LNCAP (cell line): ENCODE results near the gene USP47.
A peak's percentile ranks its signal among the peaks of the same experiment; 100 is the strongest.

ENCODE experiments used
- TF ChIP-seq, protein P1 (sequence below): fragments of 450-650 bp; IDR thresholded peaks from 2 replicates; pipeline ENCODE4 v1.5.1; 2017; ENCODE audit warnings: mild to moderate bottlenecking

USP47 gene

DNA sequence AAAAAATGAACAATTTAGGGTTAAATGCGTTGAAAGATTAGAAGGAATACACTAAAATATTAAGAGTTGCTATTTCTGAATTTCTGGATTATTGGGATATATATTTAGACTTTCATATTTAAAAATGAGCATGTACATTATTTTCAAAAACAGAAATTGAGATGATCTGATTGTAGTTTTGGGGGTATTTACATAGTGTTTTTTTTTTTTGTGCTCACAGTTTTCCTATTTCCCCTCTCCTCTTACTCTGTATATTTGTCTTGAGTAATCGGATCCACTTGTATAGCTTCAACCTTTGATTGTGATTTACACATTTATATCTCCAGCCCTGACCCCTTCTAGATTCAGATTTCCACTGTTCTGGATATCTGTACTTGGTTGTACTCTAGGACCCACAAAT is 5.3 kb downstream of the USP47 start:
- TF ChIP-seq, protein P1, sequence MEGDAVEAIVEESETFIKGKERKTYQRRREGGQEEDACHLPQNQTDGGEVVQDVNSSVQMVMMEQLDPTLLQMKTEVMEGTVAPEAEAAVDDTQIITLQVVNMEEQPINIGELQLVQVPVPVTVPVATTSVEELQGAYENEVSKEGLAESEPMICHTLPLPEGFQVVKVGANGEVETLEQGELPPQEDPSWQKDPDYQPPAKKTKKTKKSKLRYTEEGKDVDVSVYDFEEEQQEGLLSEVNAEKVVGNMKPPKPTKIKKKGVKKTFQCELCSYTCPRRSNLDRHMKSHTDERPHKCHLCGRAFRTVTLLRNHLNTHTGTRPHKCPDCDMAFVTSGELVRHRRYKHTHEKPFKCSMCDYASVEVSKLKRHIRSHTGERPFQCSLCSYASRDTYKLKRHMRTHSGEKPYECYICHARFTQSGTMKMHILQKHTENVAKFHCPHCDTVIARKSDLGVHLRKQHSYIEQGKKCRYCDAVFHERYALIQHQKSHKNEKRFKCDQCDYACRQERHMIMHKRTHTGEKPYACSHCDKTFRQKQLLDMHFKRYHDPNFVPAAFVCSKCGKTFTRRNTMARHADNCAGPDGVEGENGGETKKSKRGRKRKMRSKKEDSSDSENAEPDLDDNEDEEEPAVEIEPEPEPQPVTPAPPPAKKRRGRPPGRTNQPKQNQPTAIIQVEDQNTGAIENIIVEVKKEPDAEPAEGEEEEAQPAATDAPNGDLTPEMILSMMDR, result no peak

DNA sequence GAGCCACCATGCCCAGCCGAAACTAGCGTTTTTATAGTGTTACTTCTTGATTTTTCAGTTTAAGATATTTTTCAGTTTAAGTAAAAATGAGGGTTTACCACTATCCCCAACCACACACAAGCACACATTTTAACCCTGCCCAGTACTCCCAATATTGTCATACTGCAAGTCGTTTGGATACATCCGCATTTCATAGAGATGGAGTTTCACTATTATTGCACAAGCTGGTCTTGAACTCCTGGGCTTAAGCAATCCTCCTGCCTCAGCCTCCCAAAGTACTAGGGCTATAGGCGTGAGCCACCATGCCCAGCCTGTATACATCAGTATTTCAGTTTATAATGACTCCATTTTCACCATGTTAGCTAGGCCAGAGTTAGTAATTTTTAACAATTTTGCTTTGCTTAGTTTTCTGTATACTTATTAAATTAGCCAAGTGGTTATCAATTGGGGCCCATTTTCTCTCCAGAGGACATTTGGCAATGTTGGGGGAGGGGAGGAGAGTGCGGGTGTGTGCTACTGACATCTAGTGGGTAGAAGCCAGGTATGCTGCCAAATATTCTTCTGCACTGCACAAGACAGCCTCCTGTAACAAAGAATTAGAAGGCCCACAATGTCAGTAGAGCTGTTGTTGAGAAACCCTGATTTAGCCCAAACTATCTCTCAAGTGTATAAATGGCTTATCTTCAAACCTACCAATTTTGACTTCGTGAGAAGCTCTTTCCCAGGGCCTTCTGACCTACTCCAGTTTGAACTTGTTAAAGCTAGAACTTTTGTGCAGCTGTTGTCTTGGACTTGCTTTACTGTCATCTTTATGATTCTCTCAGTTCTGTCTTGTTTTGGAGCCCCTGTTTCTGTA is 7.3 kb downstream of the USP47 start:
- TF ChIP-seq, protein P1, result peak; percentile 65

DNA sequence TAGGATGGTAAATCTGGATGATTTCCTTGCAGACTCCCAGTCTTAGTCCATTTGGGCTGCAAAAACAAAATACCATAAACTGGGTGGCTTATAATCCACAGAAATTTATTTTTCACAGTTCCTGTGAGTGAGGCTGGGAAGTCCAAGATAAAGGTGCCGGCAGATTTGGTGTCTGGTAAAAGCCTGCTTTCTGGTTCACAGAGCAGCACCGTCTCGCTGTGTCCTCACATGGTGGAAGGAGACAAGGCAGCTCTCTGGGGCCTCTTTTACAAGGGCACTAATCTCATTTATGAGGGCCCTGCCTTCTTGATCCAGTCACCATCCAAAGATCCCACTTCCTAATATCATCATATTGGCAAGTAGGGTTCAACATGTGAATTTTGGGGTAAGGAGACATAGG is 8.9 kb downstream of the USP47 start:
- TF ChIP-seq, protein P1, result no peak

DNA sequence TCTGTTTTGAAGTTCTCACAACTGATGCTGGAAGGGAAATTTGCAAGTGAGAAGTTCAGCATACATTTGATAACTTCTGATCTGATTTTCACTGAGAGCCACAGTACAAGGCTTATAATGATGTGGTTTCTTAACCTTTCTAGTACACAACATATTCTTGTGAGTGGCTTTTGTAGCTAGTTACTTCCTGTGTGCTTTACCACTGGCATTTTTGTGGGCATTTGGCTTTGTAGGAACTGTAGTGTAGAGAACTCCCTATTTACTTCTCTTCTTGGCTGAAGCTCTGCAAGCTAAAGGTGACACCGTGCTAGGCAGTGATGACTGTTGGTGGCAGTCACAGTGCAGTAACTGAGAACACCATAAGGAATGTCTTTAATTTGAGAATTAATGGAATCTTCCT is 14.9 kb downstream of the USP47 start:
- TF ChIP-seq, protein P1, result no peak

DNA sequence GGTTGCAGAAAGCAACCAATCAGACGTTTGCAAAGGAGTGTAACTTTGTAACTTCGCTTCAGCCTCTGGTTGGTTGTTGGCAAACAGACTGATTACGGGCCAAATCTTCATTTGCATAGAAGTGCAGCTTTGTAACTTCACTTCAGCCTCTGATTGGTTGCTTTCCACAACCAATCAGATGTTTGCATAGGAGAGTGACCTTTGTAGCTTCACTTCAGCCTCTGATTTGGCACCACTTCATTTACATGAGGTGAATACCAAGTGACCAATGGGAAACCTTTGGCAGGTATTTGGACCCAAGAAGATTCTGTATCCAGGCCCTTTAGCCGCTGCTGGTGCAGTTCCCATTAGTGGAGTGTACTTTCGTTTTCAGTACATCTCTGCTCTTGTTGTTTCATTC is 16.0 kb downstream of the USP47 start:
- TF ChIP-seq, protein P1, result no peak

DNA sequence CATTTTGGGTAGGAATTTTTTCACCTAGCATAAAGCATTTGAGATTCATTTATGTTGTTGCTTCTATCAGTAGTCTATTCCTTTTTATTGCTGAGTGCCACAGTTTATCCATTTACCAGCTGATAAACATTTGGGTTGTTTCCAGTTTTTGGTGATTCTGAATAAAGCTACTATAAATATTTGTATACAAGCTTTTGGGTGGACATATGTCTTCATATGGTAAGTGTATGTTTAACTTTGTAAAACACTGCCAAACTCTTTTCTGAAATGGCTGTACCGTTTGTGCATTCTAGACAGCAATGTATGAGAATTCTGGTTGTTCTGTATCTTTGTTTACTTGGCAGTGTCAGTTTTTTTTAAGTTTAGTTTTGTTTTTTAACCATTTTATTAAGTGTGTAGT is 16.9 kb downstream of the USP47 start:
- TF ChIP-seq, protein P1, result no peak

DNA sequence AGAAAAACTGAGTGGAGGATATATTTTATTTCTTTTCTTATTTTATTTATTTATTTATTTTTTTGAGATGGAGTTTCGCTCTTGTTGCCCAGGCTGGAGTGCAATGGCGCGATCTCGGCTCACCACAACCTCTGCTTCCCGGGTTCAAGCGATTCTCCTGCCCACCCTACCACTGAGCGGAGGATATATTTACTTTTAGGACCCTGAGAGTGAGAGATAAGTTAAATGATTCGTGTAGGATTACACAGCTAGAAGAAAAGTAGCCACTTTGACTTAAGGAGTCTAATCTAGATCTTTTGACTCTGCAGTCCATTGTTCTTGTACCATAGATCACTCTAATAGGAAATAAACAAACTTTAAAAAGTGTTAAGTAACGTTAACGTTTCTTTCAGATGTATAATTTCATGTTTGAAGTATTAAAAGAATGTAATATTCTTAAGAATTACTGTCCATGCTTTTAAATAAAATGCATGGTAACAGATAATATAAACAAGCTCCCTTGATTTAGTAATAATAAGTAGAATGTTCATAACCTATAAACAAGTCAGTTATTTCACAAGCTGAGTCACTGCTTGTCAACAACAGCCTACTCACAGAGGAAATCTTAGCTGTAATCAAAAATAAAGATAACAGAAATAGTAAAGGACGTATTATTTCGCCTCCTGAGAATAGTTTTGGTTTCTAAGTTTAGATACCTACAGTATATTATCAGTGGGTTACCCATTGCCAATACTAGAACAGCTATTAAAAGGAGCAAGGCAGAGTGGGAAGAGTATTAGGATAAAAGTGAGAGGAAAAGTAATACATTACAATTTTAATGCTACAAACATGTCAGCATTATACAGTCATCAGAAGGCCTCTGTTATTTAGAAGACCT is 18.6 kb downstream of the USP47 start:
- TF ChIP-seq, protein P1, result no peak
